SU-DHL-6 (cell line): Measurements from ENCODE around the gene ANKRD34A.
A peak's percentile ranks its signal among the peaks of the same experiment; 100 is the strongest.

ENCODE experiments used
- H2AFZ ChIP-seq: fragments of 200-600 bp; sonication (generic); 2 replicates; pipeline ENCODE4 v1.6.1; 2014; ENCODE audit warnings: low read depth, mild to moderate bottlenecking, moderate library complexity, mixed read lengths, antibody characterized with exemption, low read length; ENCODE audit not compliant: severe bottlenecking
- H3F3A ChIP-seq: fragments of 200-600 bp; shearing (Covaris generic); 2 replicates; pipeline ENCODE4 v1.6.0; 2016; ENCODE audit warnings: antibody characterized with exemption, mild to moderate bottlenecking; ENCODE audit not compliant: insufficient read depth
- H3K27ac ChIP-seq: fragments of 200-600 bp; sonication (generic); 2 replicates; pipeline ENCODE4 v1.5.1; 2016; ENCODE audit warnings: low read depth, mild to moderate bottlenecking, low read length, moderate library complexity, mixed read lengths
- H3K27me3 ChIP-seq: fragments of 200-600 bp; sonication (generic), shearing (Covaris generic); 2 replicates; pipeline ENCODE4 v1.6.0; 2014; ENCODE audit warnings: mild to moderate bottlenecking, low read length
- H3K36me3 ChIP-seq: fragments of 200-600 bp; sonication (generic); 2 replicates; pipeline ENCODE4 v1.6.1; 2014; ENCODE audit warnings: mild to moderate bottlenecking, low read length, mixed read lengths
- H3K4me2 ChIP-seq: fragments of 300-600, 200-600 bp; shearing (Covaris generic), sonication (generic); 2 replicates; pipeline ENCODE4 v1.6.0; 2014; ENCODE audit warnings: low read length, low read depth, mild to moderate bottlenecking; ENCODE audit not compliant: poor library complexity, severe bottlenecking
- H3K4me3 ChIP-seq: fragments of 200-600 bp; sonication (generic); 2 replicates; pipeline ENCODE4 v1.5.1; 2014; ENCODE audit warnings: antibody characterized with exemption, low read length, mild to moderate bottlenecking, mixed read lengths; ENCODE audit not compliant: insufficient read depth, poor library complexity, severe bottlenecking
- H3K79me2 ChIP-seq: fragments of 200-600 bp; sonication (generic); 2 replicates; pipeline ENCODE4 v1.6.1; 2014; ENCODE audit warnings: mild to moderate bottlenecking, low read length, moderate library complexity; ENCODE audit not compliant: insufficient read depth
- H3K9ac ChIP-seq: fragments of 200-600 bp; sonication (generic); 2 replicates; pipeline ENCODE4 v1.7.0; 2014; ENCODE audit warnings: mild to moderate bottlenecking, low read length
- H3K9me2 ChIP-seq: fragments of 200-600 bp; sonication (generic); replicated peaks from 2 replicates; pipeline ENCODE4 v1.6.1; 2014; ENCODE audit warnings: low read length; ENCODE audit not compliant: insufficient read depth
- H3K9me3 ChIP-seq: fragments of 200-600 bp; sonication (generic); 2 replicates; pipeline ENCODE4 v1.6.1; 2014; ENCODE audit warnings: low read length, mixed read lengths; ENCODE audit not compliant: insufficient read depth
- H4K20me1 ChIP-seq: fragments of 200-600 bp; sonication (generic); 2 replicates; pipeline ENCODE4 v1.6.1; 2014; ENCODE audit warnings: low read depth, mild to moderate bottlenecking, antibody characterized with exemption, low read length, moderate library complexity, mixed read lengths
- EZH2phosphoT487 ChIP-seq: fragments of 200-600 bp; sonication (generic), shearing (Covaris generic); conservative IDR thresholded peaks from 2 replicates; pipeline ENCODE4 v1.6.1; 2018; ENCODE audit warnings: mild to moderate bottlenecking, antibody characterized with exemption, low read length, moderate library complexity, mixed read lengths
- TF ChIP-seq, protein P1 (sequence below): fragments of 200-600 bp; sonication (generic); IDR thresholded peaks from one replicate; pipeline ENCODE4 v1.5.1; 2017; ENCODE audit warnings: antibody characterized with exemption, mild to moderate bottlenecking, low read length, moderate library complexity; ENCODE audit not compliant: insufficient read depth, poor library complexity, severe bottlenecking

ANKRD34A gene

DNA sequence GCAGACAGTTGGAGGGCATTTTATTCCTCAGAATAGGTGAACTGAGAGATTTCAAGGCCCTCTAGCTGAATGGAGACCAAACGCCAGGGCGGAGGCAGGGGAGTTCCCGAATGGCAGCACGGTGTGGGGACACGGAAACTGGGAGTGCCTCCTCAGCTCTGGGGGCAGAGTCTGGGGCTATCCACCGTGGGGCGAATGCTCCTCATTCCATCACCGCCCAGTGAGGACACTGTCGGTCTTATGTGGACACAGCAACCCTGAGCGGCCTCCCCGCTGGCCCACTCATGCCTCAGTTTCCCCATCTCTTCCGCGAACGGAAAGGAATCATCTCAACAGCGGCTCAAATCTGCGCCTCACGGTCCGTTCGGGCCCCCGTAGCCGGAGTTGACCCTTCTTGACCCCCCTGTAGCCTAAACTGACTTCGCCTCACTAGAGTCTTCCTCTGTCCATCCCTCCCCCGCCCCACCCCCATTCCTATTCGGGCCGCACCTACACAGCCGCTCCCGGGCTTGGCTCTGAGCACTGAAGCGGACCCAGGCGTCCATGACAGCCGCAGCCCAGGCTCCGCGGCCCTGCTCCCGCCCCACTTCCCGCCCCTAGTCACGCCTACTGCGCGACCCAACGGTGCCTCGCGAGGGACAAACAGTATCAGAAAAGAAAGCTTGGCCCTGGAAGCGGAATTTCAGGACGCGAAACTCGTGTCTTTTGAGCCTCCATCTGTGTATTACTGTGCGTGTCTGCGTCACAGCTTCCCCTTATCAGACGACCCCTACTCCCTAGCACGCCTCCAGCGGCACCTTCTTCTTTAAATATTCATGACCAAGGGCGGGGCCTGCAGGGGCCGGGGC is 46.0 kb downstream of the ANKRD34A start, which contains the start of gene PEX11B:
PEX11B (minus strand) TSS at position 574 of the 848 bp plus-strand sequence; CDS start at position 545, 29 bp downstream.
- Histone ChIP-seq H3K27ac (peak within 1 kb of the TSS; percentile 71), H3K27me3 (no peaks in the 10 kb centered on the region), H3K79me2 (no peaks in the 10 kb centered on the region), H3F3A (peaks cover 23% of the 10 kb centered on the region), H3K4me3 (peak within 1 kb of the TSS; percentile 80), H3K36me3 (no peaks in the 10 kb centered on the region), H3K9me3 (no peaks in the 10 kb centered on the region), H2AFZ (peak within 1 kb of the TSS; percentile 88), H4K20me1 (no peaks in the 10 kb centered on the region), H3K4me2 (peak within 1 kb of the TSS; percentile 76), H3K9me2 (no peaks in the 10 kb centered on the region), H3K9ac (peak within 1 kb of the TSS; percentile 83)
- no peak for TF ChIP-seq EZH2phosphoT487
- TF ChIP-seq, protein P1, sequence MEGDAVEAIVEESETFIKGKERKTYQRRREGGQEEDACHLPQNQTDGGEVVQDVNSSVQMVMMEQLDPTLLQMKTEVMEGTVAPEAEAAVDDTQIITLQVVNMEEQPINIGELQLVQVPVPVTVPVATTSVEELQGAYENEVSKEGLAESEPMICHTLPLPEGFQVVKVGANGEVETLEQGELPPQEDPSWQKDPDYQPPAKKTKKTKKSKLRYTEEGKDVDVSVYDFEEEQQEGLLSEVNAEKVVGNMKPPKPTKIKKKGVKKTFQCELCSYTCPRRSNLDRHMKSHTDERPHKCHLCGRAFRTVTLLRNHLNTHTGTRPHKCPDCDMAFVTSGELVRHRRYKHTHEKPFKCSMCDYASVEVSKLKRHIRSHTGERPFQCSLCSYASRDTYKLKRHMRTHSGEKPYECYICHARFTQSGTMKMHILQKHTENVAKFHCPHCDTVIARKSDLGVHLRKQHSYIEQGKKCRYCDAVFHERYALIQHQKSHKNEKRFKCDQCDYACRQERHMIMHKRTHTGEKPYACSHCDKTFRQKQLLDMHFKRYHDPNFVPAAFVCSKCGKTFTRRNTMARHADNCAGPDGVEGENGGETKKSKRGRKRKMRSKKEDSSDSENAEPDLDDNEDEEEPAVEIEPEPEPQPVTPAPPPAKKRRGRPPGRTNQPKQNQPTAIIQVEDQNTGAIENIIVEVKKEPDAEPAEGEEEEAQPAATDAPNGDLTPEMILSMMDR, result no peak

DNA sequence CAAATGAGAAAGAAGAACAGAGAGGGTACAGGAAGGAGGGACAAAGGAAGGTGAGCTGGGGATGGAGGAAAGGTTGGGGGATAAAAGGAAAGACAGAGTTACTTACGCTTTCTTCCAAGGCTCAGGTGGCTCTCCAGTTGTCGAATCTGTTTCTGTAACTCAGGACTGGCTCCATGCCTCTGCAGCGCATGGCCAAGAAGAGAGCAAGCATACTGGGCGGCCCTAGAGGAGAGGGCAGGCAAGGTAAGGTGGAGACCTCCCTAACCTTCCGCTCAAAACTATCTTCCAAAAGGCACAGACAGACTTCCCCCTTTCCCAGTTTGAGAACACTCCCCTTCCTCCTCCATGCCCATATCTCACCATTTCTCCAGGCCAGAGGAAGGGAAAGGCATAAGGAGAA is 46.8 kb downstream of the ANKRD34A start:
- Histone ChIP-seq H2AFZ (peak overlapping the region; percentile 88), H3K27ac (no peak overlapping the region), H3K36me3 (no peaks in the 10 kb centered on the region), H3K4me3 (peak overlapping the region; percentile 80), H3K79me2 (no peaks in the 10 kb centered on the region), H3K9ac (peak overlapping the region; percentile 83), H4K20me1 (no peaks in the 10 kb centered on the region), H3K9me3 (no peaks in the 10 kb centered on the region), H3F3A (peaks cover 16% of the 10 kb centered on the region), H3K27me3 (no peaks in the 10 kb centered on the region), H3K9me2 (no peaks in the 10 kb centered on the region), H3K4me2 (peak overlapping the region; percentile 76)
- no peak for TF ChIP-seq EZH2phosphoT487
- TF ChIP-seq, protein P1, result no peak

DNA sequence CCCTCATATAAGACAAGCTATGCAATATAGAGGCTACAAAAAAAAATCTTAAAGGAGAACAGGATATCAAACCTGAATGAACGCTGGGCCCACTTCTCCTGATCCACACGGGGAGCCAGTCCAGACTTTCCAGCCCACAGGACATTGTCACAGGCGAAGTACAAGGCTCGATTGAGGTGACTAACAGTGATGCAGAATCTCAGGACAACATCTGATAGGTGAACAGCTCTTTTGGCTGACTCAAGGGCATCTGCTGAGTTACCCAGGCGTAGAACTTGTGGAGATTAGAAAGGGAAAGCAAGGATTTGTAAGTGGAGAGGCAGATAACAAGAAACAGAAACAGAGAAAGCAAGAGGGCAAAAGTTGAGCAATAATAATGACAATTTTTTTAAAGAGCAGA is 47.6 kb downstream of the ANKRD34A start:
- H3K9me3 ChIP-seq, result no peaks in the 10 kb centered on the region
- TF ChIP-seq EZH2phosphoT487, result no peak
- TF ChIP-seq, protein P1, result no peak
- H3K27me3 ChIP-seq, result no peaks in the 10 kb centered on the region
- H3K27ac ChIP-seq, result no peak overlapping the region
- H3K4me3 ChIP-seq, result no peak overlapping the region
- H3K36me3 ChIP-seq, result no peaks in the 10 kb centered on the region
- no peak overlapping the region for H3K4me2 ChIP-seq
- H4K20me1 ChIP-seq, result no peaks in the 10 kb centered on the region
- H2AFZ ChIP-seq, result no peak overlapping the region
- H3F3A ChIP-seq, result peaks cover 10% of the 10 kb centered on the region
- no peaks in the 10 kb centered on the region for H3K9me2 ChIP-seq
- H3K9ac ChIP-seq, result no peak overlapping the region
- no peaks in the 10 kb centered on the region for H3K79me2 ChIP-seq
